Transverse colon (tissue), 4 donors: ENCODE data around the gene DBNL. TPM values are rescaled to one million over a fixed set of nuclear protein-coding genes. Genes with fewer than 3 reads are reported as not detected.
A peak's percentile ranks its signal among the peaks of the same experiment; 100 is the strongest.

Experiments used
- DNase-seq: peaks from one replicate; pipeline ENCODE4 v3.0.0-alpha.2; 2019
- H3K27ac ChIP-seq, 4 donors: fragments of 200-600 bp; sonication (generic); 2 replicates each; pipeline ENCODE4 v1.5.1; 2016 to 2018; ENCODE audit warnings: inconsistent platforms in 4 of 4
- H3K27me3 ChIP-seq: fragments of 200-600 bp; sonication (generic); 2 replicates; pipeline ENCODE4 v1.5.1; 2017; ENCODE audit warnings: inconsistent platforms
- H3K36me3 ChIP-seq, 4 donors: fragments of 200-600 bp; sonication (generic); 2 replicates each; pipeline ENCODE4 v1.5.1; 2017 to 2019; ENCODE audit warnings: inconsistent platforms in 4 of 4
- H3K4me1 ChIP-seq, 4 donors: fragments of 200-600 bp; sonication (generic); 2 replicates each; pipeline ENCODE4 v1.5.1; 2017 to 2020; ENCODE audit warnings: inconsistent platforms in 4 of 4
- H3K4me3 ChIP-seq, 4 donors: fragments of 200-600 bp; sonication (generic); 1 replicate in 1 of 4; 2 replicates in 3 of 4; pipeline versions ENCODE4 v1.5.1 to v1.6.1; 2017 to 2019; ENCODE audit warnings: inconsistent platforms in 4 of 4
- H3K9me3 ChIP-seq, 2 donors: fragments of 200-600 bp; sonication (generic); 2 replicates each; pipeline ENCODE4 v1.5.1; 2017 to 2019; ENCODE audit warnings: inconsistent platforms in 2 of 2
- EP300 ChIP-seq: sonication (generic); formaldehyde crosslinking; IDR thresholded peaks from one replicate; pipeline ENCODE4 v1.6.1; 2017; ENCODE audit warnings: antibody characterized with exemption, low read depth
- POLR2A ChIP-seq: fragments of 450-650 bp; IDR thresholded peaks from one replicate; pipeline ENCODE4 v1.6.1; 2016; ENCODE audit warnings: antibody characterized with exemption, mild to moderate bottlenecking, moderate library complexity
- POLR2AphosphoS5 ChIP-seq, 3 donors: sonication (generic); formaldehyde crosslinking; IDR thresholded peaks; one replicate each; pipeline ENCODE4 v1.6.1; 2016; ENCODE audit warnings: antibody characterized with exemption in 3 of 3
- WGBS, 2 donors: methylation state at CpG; one replicate each; pipeline ENCODE4 v1.1.5; 2018; ENCODE audit warnings: low coverage in 1 of 2; 5-methylcytosine and 5-hydroxymethylcytosine counted together
- in situ Hi-C, 4 donors: fragments of 200-750 bp; cut with MboI; loops; one replicate each; pipeline versions ENCODE4 v1.15.0 to v1.15.1; 2017; ENCODE audit warnings: low sequenced_read_pairs in 3 of 4, low pct_ligation_motif_present in 1 of 4, low pct_unique_long_range_greater_than_20kb in 1 of 4
- intact Hi-C: fragments of 100-400 bp; cut with DNase I; formaldehyde crosslinking; loops from one replicate; pipeline ENCODE4 v1.15.1; 2023; ENCODE audit warnings: low total_unique reads
- total RNA-seq, 4 donors: library from RNA; depleted of rRNA; stranded (reverse); fragments of >200 nt; gene quantifications; one replicate each; pipeline ENCODE4 v1.1.0, GENCODE V29; 2016
- TF ChIP-seq, protein P1 (sequence below), 5 experiments: fragments of 200-600 bp in 3 of 5; fragments of 450-650 bp in 2 of 5; sonication (generic) in 3 of 5; IDR thresholded peaks; 1 replicate in 2 of 5; 2 replicates in 3 of 5; pipeline ENCODE4 v1.5.1; 2016 to 2017; ENCODE audit warnings: antibody characterized with exemption in 5 of 5, inconsistent platforms in 3 of 5, mild to moderate bottlenecking in 2 of 5, moderate library complexity in 1 of 5

The DBNL gene
- total RNA-seq, 4 donors from 2014 or later, result 97.5 to 184 (median 137) TPM

DNA sequence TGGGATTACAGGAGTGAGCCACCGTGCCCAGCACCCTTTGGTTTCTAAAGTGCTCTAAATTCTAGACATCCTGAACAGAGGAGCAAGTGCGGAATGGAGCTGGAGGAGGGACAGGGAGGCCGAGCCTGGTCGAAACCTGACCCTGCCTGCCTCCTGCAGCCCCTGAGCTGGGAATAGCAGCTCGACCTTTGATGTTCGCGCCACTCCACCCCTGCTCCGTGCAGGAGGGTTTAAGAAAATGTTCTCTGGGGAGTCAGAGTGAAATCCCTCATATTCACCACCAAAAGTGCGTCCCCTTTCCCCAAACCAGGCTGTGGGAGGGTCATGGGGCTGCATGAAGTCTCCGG lies 19.0 kb downstream of the DBNL start:
- Histone ChIP-seq H3K27me3 (no peaks in the 10 kb centered on the region), H3K36me3 (peaks cover 0 to 31% (median 11%) of the 10 kb centered on the region in 4 donors), H3K9me3 (no peaks in the 10 kb centered on the region), H3K27ac (no peak overlapping the region), H3K4me3 (no peak overlapping the region), H3K4me1 (peaks cover 16 to 20% (median 18%) of the 10 kb centered on the region in 4 donors)
- WGBS, 2 donors, result 70 to 76% methylated on average over 2 to 10 of the region's 10 CpGs
- in situ Hi-C loops, result no loop called here
- TF ChIP-seq EP300 (no peak), POLR2AphosphoS5 (IDR thresholded peaks at IDR 0.05) (no peak), POLR2A (no peak)
- TF ChIP-seq, protein P1, sequence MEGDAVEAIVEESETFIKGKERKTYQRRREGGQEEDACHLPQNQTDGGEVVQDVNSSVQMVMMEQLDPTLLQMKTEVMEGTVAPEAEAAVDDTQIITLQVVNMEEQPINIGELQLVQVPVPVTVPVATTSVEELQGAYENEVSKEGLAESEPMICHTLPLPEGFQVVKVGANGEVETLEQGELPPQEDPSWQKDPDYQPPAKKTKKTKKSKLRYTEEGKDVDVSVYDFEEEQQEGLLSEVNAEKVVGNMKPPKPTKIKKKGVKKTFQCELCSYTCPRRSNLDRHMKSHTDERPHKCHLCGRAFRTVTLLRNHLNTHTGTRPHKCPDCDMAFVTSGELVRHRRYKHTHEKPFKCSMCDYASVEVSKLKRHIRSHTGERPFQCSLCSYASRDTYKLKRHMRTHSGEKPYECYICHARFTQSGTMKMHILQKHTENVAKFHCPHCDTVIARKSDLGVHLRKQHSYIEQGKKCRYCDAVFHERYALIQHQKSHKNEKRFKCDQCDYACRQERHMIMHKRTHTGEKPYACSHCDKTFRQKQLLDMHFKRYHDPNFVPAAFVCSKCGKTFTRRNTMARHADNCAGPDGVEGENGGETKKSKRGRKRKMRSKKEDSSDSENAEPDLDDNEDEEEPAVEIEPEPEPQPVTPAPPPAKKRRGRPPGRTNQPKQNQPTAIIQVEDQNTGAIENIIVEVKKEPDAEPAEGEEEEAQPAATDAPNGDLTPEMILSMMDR (IDR thresholded peaks at IDR 0.05), result no peak
- peak; percentile 0 for DNase-seq
- intact Hi-C loops, result no loop called here

- Histone ChIP-seq H3K27ac (no peak overlapping the region), H3K27me3 (no peaks in the 10 kb centered on the region), H3K9me3 (no peaks in the 10 kb centered on the region), H3K36me3 (peaks cover 0 to 25% (median 9%) of the 10 kb centered on the region in 4 donors), H3K4me1 (peaks cover 16 to 20% (median 18%) of the 10 kb centered on the region in 4 donors), H3K4me3 (no peak overlapping the region)
- TF ChIP-seq, protein P1 (IDR thresholded peaks at IDR 0.05), result no peak
- no peak for TF ChIP-seq POLR2A
- TF ChIP-seq POLR2AphosphoS5 (IDR thresholded peaks at IDR 0.05), result no peak
- no peak for TF ChIP-seq EP300
- in situ Hi-C loops, result no loop called here
- DNase-seq, result peak; percentile 8
- 42 to 43% methylated on average over 3 to 16 of the region's 16 CpGs for WGBS, 2 donors
- intact Hi-C loops, result no loop called here
Measured at GRCh38 chr7:44063894-44064651, 19.6 kb downstream of the DBNL start.

GRCh38 chr7:44064791-44065430 lies 20.4 kb downstream of the DBNL start:
- intact Hi-C loops (no loop called here), in situ Hi-C loops (no loop called here)
- no peak overlapping the region for H3K27ac ChIP-seq

More at GRCh38 chr7:44064791-44065430, 20.4 kb downstream of the DBNL start:
- Histone ChIP-seq H3K27me3 (no peaks in the 10 kb centered on the region), H3K9me3 (no peaks in the 10 kb centered on the region), H3K4me3 (no peak overlapping the region), H3K36me3 (peaks cover 0 to 17% (median 5%) of the 10 kb centered on the region in 4 donors), H3K4me1 (peaks cover 16 to 20% (median 18%) of the 10 kb centered on the region in 4 donors)
- TF ChIP-seq POLR2A, result peak; percentile 25
- TF ChIP-seq, protein P1 (IDR thresholded peaks at IDR 0.05), result no peak
- TF ChIP-seq EP300, result no peak
- TF ChIP-seq POLR2AphosphoS5 (IDR thresholded peaks at IDR 0.05), result peak in 1 of 3 donors; percentile 26
- peak; percentile 13 for DNase-seq
- WGBS, 2 donors, result 19% methylated on average over 19 of the region's 33 CpGs; no CpG with 5 or more reads in 1 of the 2 donors
